ENCODE measurements around the gene TNP2.
A peak's percentile ranks its signal among the peaks of the same experiment; 100 is the strongest.

The TNP2 gene

DNA sequence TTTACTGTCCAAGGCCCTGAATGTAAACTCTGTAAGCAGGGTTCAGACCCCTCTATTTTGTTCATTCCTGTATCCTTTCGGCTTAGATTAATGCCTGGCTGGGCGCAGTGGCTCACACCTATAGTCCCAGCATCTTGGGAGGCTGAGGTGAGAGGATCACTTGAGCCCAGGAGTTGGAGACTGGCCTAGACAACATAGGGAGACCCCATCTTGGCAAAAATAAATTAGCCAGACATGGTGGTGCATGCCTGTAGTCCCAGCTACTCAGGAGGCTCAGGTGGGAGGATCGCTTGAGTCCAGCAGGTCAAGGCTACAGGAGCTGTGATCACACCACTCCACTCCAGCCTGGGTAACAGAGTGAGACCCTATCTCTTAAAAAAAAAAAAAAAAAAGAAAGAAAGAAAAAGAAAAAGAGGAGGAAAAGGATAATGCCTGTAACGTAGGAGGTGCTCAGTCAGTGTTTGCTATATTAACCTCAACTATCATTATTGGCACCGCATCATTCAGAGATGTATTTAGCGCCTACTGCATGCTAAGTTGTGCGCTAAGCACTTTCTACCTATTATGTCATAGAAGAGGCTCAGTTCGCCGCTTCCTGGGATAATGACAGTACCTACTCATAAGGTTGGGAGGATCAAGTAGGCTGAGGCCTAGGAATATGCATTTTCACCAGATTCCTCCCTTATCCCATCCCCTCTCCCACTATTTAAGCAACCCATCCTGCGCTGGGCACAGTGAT is 18.2 kb downstream of the TNP2 start:
- DNase-seq (peak; percentile 30), ATAC-seq (replicated peaks) (peak; percentile 0 to 1)
- H3K4me1 Mint-ChIP-seq = peaks cover 44 to 70% of the 10 kb centered on the region in 2 donors
- peak overlapping the region; percentile 98 for H3K27ac Mint-ChIP-seq
- peak overlapping the region; percentile 49 to 95 for H3K4me3 Mint-ChIP-seq
- H3K9me3 Mint-ChIP-seq = peaks cover 0 to 4% of the 10 kb centered on the region in 2 donors
- H3K27me3 Mint-ChIP-seq = no peaks in the 10 kb centered on the region
- H3K36me3 Mint-ChIP-seq = peaks cover 45 to 69% of the 10 kb centered on the region in 2 donors

DNA sequence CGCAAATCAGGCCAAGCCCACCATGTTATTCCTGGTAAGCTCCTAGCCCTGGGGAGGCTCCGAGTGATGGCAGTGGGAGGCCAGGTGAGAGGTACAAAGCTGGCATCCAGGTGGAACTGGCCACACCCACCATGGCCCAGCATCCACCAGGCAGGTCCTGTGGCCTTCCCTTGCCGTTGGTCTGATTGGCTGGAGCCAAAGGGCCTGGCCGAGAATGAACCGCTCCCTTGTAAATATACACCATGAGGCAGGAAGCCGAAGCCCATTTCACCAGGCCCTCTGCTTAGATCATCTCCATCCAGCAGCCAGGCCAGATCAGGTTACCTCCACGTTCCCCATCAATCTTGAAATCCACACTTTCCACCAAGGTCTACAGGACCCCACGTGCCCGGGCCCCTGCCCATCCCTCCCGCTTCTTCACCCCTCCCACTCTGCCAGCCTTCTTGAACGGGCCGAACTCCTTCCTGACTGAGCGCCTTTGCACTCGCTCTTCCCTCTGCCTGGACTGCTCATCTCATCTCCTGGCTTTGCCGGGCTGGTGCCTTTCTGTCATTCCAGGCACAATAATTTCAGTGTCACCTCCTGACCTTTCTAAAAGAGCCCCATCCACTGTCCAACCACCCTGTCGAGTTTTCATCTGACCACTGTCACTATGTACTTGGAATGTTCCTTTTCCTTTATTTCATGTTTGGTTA is 18.9 kb downstream of the TNP2 start:
- ATAC-seq (replicated peaks) = peak; percentile 11 to 14
- peaks cover 0 to 4% of the 10 kb centered on the region in 2 donors for H3K9me3 Mint-ChIP-seq
- H3K4me3 Mint-ChIP-seq = peak overlapping the region; percentile 49 to 67
- peaks cover 48 to 70% of the 10 kb centered on the region in 2 donors for H3K4me1 Mint-ChIP-seq
- H3K36me3 Mint-ChIP-seq = peaks cover 44 to 66% of the 10 kb centered on the region in 2 donors
- DNase-seq = peak; percentile 57
- peak overlapping the region; percentile 94 for H3K27ac Mint-ChIP-seq
- H3K27me3 Mint-ChIP-seq = no peaks in the 10 kb centered on the region

DNA sequence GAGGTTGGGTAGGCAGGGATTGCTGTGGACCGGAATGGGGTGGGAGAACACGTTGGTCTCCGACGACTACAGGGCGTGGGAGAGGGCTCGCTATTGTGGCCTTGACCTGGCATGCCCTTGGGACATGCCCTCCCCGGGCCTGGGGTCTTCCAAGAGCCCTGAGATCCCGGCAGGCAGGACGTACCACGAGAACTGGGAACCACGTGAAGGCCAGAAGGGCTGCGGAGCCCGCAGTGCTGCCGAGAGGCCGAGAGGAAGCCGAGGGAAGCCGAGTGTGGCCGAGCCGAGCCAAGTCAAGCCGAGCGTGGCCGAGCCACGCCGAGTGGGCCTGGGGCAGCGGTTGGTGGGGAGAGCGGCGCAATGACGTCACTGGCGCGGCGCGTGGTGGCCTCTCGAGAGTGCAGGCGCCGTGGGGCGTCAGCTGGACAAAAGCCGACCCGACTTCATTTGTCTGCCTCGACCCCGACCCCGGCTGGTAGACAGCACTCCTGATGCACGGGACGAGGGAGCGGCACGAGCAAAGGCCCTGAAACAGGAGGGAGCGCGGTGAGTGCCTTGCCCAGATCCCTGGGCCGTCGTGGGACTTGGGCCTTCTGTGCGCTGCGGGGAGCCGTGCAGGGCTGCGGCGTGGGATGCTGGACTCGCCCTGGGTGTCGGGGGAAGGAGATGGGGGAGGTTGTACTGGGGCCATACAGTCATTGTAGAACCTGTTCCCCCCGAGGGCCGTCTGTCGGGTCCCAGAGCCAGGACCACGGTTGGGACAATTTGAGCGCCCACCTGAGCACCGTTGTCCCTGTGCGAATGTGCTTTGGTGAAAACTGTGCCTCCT is 19.7 kb downstream of the TNP2 start:
- peak overlapping the region; percentile 94 for H3K27ac Mint-ChIP-seq
- H3K4me1 Mint-ChIP-seq = peaks cover 50 to 66% of the 10 kb centered on the region in 2 donors
- peaks cover 37 to 58% of the 10 kb centered on the region in 2 donors for H3K36me3 Mint-ChIP-seq
- ATAC-seq (replicated peaks) (peak; percentile 4 to 6), DNase-seq (peak; percentile 38)
- peak overlapping the region; percentile 49 to 67 for H3K4me3 Mint-ChIP-seq
- peaks cover 0 to 4% of the 10 kb centered on the region in 2 donors for H3K9me3 Mint-ChIP-seq
- H3K27me3 Mint-ChIP-seq = no peaks in the 10 kb centered on the region

DNA sequence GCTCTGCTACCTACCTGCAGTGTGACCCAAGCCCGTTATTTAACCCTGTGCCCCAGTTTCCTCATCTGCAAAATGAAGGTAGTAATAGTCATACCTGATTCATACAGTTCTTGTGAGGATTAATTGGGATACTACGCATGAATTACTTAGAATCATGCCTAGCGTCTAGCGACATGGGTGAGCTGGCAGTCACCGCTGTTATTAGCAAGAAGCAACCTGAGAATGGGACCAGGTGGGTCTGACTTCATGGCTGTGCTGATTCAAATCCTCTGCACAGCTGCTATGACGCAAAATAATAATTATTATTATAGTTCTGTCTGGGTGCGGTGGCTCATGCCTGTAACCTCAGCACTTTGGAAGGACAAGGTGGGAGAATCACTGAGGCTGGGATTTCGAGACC is 21.0 kb downstream of the TNP2 start:
- H3K27me3 Mint-ChIP-seq = no peaks in the 10 kb centered on the region
- ATAC-seq (replicated peaks) = peak in 1 of 2 donors; percentile 13
- H3K27ac Mint-ChIP-seq = peak overlapping the region; percentile 94
- H3K36me3 Mint-ChIP-seq = peaks cover 25 to 45% of the 10 kb centered on the region in 2 donors
- no peak overlapping the region for H3K4me3 Mint-ChIP-seq
- peaks cover 0 to 4% of the 10 kb centered on the region in 2 donors for H3K9me3 Mint-ChIP-seq
- DNase-seq = peak; percentile 36
- peaks cover 44 to 57% of the 10 kb centered on the region in 2 donors for H3K4me1 Mint-ChIP-seq

DNA sequence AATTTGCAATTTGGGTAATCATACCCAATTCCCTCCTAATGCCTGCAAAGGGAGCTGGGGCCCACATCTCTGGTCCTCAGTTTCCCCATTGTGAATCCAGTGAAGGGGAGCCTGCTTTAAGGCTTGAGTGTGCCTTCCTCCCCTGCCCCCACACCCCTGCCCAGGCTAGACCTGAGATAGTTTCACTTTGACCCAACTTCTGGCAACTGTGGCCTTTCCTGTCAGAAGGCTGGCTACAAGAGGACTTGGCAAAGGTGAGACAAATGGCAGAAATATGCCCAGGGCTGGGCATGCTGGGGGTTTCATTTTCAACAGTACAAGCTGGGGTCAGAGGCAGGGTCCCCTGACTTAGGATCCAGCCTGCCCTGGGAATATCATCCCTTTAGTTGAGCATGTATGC is 23.1 kb downstream of the TNP2 start:
- Mint-ChIP-seq H3K4me1 (peaks cover 30 to 38% of the 10 kb centered on the region in 2 donors), H3K36me3 (peaks cover 16 to 30% of the 10 kb centered on the region in 2 donors), H3K9me3 (peaks cover 0 to 4% of the 10 kb centered on the region in 2 donors), H3K4me3 (no peak overlapping the region), H3K27ac (no peak overlapping the region), H3K27me3 (no peaks in the 10 kb centered on the region)
- no peak for ATAC-seq (replicated peaks)
- DNase-seq = no peak

DNA sequence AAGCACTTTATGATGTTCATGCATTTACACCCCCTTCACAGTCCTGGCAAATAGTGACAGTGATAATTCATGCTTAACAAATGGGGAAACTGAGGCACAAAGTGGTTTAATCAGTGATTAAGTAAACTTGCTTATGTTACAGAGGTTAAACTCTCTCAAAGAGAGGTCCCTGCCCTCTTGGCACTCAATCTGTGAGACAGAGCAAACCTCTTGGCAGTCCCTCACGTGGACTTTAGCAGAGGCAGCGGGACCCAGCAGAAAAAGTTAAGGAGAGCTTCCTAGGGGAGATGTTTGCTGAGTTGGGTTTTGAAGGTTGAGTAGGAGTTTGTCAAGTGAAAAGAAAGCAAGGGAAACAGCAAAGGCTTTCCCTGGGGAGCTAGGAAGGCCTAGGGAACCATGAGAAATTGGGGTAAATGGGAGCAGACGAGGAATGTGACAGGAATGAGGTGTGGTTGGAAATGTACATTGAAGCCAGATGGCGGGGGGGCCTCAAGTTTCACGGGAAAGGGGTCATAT is 23.8 kb downstream of the TNP2 start:
- H3K27me3 Mint-ChIP-seq = no peaks in the 10 kb centered on the region
- no peak overlapping the region for H3K4me3 Mint-ChIP-seq
- H3K27ac Mint-ChIP-seq = peak overlapping the region; percentile 31
- H3K9me3 Mint-ChIP-seq = peaks cover 0 to under 1% of the 10 kb centered on the region in 2 donors
- H3K4me1 Mint-ChIP-seq = peaks cover 27 to 38% of the 10 kb centered on the region in 2 donors
- DNase-seq (no peak), ATAC-seq (replicated peaks) (no peak)
- peaks cover 11 to 23% of the 10 kb centered on the region in 2 donors for H3K36me3 Mint-ChIP-seq

DNA sequence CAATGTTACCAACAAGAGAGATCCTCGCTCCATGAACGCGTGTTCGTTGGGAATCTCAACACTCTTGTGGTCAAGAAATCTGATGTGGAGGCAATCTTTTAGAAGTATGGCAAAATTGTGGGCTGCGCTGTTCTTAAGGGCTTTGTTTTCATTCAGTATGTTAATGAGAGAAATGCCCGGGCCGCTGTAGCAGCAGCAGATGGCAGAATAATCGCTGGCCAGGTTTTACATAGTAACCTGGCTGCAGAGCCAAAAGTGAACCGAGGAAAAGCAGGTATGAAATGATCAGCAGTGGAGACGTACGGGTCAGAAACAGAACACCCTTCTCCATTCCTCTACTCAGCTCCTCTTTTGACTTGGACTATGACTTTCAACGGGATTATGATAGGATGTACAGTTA is 26.5 kb downstream of the TNP2 start:
- Mint-ChIP-seq H3K4me1 (peaks cover 18 to 23% of the 10 kb centered on the region in 2 donors), H3K4me3 (no peak overlapping the region), H3K36me3 (peaks cover 0 to 2% of the 10 kb centered on the region in 2 donors), H3K27ac (no peak overlapping the region), H3K27me3 (no peaks in the 10 kb centered on the region), H3K9me3 (no peaks in the 10 kb centered on the region)
- ATAC-seq (replicated peaks) = no peak
- no peak for DNase-seq

- DNase-seq = no peak
- peaks cover 16 to 17% of the 10 kb centered on the region in 2 donors for H3K4me1 Mint-ChIP-seq
- no peaks in the 10 kb centered on the region for H3K9me3 Mint-ChIP-seq
- H3K4me3 Mint-ChIP-seq = no peak overlapping the region
- ATAC-seq (replicated peaks) = no peak
- H3K27ac Mint-ChIP-seq = no peak overlapping the region
- H3K27me3 Mint-ChIP-seq = no peaks in the 10 kb centered on the region
- no peaks in the 10 kb centered on the region for H3K36me3 Mint-ChIP-seq
These were observed 27.5 kb downstream of the TNP2 start for GRCh38 chr16:11241480-11242204.

DNA sequence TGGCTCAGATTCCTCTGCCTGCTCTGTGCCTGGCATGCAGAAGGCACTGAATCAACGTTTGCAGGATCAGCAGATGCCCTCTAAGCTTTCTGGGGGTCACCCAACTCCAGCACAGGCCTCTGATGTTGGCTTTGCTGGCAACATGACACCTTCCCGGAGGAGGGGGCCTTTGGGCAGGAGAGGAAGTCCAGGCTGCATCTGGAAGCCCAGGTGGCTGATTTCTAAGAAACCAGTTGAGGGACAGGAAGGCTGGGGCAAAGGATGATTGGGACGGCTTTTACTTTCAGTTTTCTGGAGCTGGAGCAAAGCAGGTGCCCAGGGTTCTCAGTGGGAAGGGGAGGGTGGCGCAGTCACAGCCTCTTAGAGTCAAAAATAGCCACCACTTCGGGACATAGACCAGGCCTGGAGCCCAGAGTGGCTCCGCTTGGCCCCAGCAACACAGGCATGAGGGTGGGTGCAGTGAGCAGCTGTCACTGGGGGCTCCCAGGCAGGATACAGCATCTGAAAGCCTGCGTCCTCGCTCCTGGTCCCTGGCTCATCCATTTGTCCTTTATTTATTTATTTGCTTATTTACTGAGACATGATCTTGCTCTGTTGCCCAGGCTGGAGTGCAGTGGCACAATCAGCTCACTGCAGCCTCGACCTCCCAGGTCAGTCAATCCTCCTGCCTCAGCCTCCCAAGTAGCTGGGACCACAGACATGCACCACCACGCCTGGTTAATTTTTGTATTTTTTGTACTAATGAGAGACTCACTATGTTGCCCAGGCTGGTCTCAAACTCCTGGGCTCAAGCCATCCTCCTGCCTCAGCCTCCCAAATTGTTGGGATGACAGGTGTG is 28.3 kb downstream of the TNP2 start:
- DNase-seq = no peak
- peaks cover 13 to 17% of the 10 kb centered on the region in 2 donors for H3K4me1 Mint-ChIP-seq
- peak overlapping the region; percentile 75 for H3K27ac Mint-ChIP-seq
- no peaks in the 10 kb centered on the region for H3K9me3 Mint-ChIP-seq
- peak overlapping the region in 1 of 2 donors; percentile 29 for H3K4me3 Mint-ChIP-seq
- ATAC-seq (replicated peaks) = peak in 1 of 2 donors; percentile 35
- no peaks in the 10 kb centered on the region for H3K27me3 Mint-ChIP-seq
- H3K36me3 Mint-ChIP-seq = no peaks in the 10 kb centered on the region

DNA sequence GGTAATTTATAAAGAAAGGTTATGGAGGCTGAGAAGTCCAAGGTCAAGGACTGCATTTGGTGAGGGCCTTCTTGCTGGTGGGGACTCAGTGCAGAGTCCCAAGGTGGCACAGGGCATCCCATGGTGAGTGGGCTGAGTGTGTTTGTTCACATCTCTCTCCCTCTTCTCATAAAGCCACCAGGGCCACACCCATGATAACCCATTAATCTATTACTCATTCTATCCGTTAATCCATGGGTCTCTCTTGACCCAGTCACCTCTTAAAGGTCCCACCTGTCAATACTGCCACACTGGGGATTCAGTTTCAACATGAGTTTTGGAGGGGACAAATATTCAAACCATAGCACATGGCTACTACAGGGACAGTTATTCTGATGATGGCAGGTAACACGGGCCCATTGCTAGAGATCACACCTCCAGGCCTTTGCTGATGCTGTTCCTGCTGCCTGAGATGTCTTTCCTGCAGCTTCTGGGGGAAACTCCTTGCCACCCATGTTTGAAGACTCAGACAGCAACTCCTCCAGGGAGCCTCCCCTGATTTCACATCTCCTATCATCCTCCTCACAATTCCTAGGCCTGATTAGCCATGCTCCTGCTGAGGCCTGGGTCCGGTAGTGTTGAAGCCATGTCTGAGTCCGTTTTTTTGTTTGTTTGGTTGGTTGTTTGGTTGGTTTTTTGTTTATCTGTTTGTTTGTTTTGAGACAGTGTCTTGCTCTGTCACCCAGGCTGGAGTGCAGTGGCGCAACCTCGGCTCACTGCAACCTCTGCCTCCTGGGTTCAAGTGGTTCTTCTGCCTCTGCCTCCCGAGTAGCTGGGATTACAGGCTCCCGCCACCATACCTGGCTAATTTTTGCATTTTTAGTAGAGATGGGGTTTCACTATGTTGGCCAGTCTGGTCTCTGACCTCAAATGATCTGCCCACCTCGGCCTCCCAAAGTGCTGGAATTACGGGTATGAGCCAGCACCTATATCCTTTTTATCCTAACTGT is 29.2 kb downstream of the TNP2 start:
- Mint-ChIP-seq H3K27ac (peak overlapping the region; percentile 48), H3K9me3 (no peaks in the 10 kb centered on the region), H3K36me3 (no peaks in the 10 kb centered on the region), H3K27me3 (no peaks in the 10 kb centered on the region), H3K4me3 (no peak overlapping the region), H3K4me1 (peaks cover 13 to 22% of the 10 kb centered on the region in 2 donors)
- peak in 1 of 2 donors; percentile 38 for ATAC-seq (replicated peaks)
- no peak for DNase-seq

DNA sequence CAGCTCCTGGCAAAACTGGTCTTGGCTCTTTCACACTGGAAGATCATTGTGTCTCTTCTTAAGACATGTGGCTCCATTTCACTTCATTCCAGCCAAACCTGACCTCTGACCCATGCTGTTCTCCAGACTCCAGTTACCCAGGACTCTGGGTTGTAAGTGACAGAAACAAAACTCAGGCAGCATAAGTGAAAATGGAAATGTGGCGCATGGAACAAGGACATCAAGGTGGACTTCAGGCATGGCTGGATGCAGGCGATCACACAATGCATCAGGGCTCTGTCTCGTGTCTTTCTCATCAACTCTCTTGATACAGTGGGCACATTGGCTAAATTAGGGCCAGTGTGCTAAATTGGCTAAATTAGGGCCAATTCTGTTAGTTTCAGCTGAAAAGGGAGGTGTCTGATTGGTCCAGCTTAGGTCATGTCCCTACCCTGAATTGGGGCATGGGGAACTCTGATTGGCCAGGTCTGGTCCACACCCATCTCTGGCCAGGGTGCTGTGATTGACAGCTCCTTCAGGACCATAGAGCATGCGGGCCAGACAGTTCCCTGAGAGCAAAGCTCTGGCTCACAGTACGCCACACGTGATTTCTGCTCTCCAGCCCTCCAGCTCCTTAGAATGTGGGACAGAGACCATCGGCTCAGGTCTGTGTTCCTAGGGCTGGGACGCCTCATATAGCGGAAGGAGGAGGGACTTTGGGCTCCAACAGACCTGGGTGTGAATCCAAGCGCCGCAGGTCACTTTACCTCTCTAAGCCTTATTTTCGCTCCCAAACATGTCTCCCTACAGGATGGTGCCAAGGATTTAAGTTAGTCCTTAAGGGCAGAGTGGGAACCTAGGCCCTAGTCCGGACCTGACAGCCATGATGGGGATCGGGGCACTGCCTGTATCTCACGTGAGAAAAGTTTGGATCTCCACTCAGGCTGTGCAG is 30.6 kb downstream of the TNP2 start:
- ATAC-seq (replicated peaks) = no peak
- Mint-ChIP-seq H3K9me3 (no peaks in the 10 kb centered on the region), H3K4me1 (peaks cover 20 to 36% of the 10 kb centered on the region in 2 donors), H3K4me3 (no peak overlapping the region), H3K36me3 (no peaks in the 10 kb centered on the region), H3K27me3 (no peaks in the 10 kb centered on the region), H3K27ac (no peak overlapping the region)
- no peak for DNase-seq

All from stimulated activated naive B cell treated with anti-CD40 and anti-IgM and Interleukin-4, amounts not matched to agents 10 μg/mL and 1 μg/mL and 100 μg/mL, for 72 hours (primary cell).